Motor neuron (in vitro differentiated cells): ENCODE results near the gene EIF4A3. TPM values are rescaled to one million over a fixed set of nuclear protein-coding genes. Genes with fewer than 3 reads are reported as not detected.

Experiments
- ATAC-seq, 8 experiments: fragments of 200-7000 bp; cut with Tn5 transposase; replicated peaks in 6 of 8; 2 replicates each; pipeline ENCODE4 v1.8.0; 2021; ENCODE audit warnings: mild to moderate bottlenecking in 8 of 8, moderate library complexity in 8 of 8
- H3K27ac ChIP-seq, 2 donors: fragments of 250-450 bp; sonication (Bioruptor Pico); 2 replicates each; pipeline ENCODE4 v1.9.0; 2021; ENCODE audit warnings: antibody characterized with exemption in 2 of 2, mild to moderate bottlenecking in 2 of 2, moderate library complexity in 1 of 2
- H3K4me1 ChIP-seq, 2 donors: fragments of 250-450 bp; sonication (Bioruptor Pico); replicated peaks in 1 of 2; 2 replicates each; pipeline ENCODE4 v1.6.1; 2021; ENCODE audit warnings: antibody characterized with exemption in 2 of 2, mild to moderate bottlenecking in 2 of 2, moderate library complexity in 1 of 2
- H3K4me3 ChIP-seq, 5 donors: fragments of 250-450 bp; sonication (Bioruptor Pico); 2 replicates each; pipeline ENCODE4 v1.9.0; 2021; ENCODE audit warnings: antibody characterized with exemption in 5 of 5, mild to moderate bottlenecking in 5 of 5, moderate library complexity in 4 of 5
- WGBS, 10 experiments: fragments of 450-650 bp; shearing (Covaris generic); methylation state at CpG; one replicate each; pipeline ENCODE4 v1.0.0; 2022; 5-methylcytosine and 5-hydroxymethylcytosine counted together
- in situ Hi-C, 9 experiments: fragments of 400-800 bp; cut with MboI; loops; one replicate each; pipeline ENCODE4 v1.15.0; 2021; ENCODE audit warnings: low sequenced_read_pairs in 9 of 9, low pct_unique_long_range_greater_than_20kb in 2 of 9; ENCODE audit not compliant: unreplicated experiment in 9 of 9
- total RNA-seq, 8 experiments: library from RNA; unstranded; fragments of 300-600 nt; gene quantifications; 2 replicates each; pipeline versions ENCODE4 v1.2.3 to v1.2.4, GENCODE V29; 2022

EIF4A3 gene
- total RNA-seq, result 100 to 1,000 TPM in 4 of 8 experiments, 10 to 100 TPM in 4; 63.4 to 192 (median 95.1) TPM

DNA sequence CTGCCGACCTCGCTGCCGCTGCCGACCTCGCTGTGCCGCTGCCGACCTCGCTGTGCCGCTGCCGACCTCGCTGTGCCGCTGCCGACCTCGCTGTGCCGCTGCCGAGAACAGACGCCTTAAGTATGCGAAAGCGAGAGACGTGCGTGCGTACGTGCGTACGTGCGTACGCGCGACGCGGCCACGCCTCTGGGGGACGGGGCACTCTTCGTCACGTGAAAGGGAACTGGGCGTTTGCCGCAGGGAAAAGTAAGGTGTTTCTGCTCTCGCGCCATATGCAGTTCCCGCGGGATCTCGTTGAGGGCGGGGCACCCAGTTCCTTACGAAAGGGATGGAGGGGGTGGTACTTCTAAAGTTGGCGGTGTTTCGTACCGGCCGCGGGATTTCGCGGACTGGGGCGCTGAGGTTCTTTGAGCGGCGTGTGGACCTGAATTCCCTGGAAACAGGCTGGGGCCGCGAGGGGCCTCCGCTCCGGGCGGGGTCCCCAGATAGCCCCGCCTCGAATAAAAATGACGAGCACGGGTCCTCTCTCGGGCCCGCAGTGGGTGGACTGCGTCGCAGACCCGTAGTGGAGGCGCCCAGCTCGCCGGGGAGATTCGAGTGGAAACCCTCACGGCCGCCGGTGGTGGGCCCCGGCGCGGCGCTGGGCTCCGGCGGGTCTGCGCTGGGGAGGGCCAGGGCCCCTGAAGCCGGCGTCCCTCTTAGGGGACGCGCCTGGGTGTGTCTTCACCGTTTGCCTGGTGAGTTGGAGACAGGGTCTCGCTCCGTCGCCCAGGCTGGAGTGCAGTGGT lies at the start of gene EIF4A3:
TSS of gene EIF4A3 (minus strand) at position 94 of the 788 bp plus-strand sequence. CDS start 167 bp downstream, outside the sequence.
- ATAC-seq, result peak; percentile 58 to 92 (median 84)
- H3K4me3 ChIP-seq, result peak within 1 kb of the TSS; percentile 73 to 88 (median 75)
- peak within 1 kb of the TSS; percentile 74 to 84 for H3K27ac ChIP-seq
- peaks cover 21% of the 10 kb centered on the region in 2 donors for H3K4me1 ChIP-seq
- 0 to 4% (median 0%) methylated on average over 1 to 12 of the region's 90 CpGs; no CpG with 5 or more reads in 5 of the 10 experiments for WGBS, 10 experiments
- in situ Hi-C loops, result no loop called here

DNA sequence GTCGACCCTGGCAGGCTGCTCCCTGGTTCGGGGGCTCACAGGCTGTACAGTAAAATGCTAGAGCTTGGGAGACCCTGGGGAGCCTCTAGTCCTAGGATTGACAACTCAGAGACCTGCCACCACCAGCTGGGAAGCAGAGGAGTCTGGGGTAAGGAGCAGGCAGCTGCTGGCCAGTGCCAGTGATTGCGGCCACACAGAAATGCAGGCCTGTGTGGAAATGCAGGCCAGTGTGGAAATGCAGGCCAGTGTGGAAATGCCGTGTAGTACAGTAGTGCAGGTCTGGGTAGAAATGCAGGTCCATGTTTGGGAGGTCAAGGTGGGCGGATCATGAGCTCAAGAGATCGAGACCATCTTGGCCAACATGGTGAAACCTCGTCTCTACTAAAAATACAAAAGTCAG lies 49.7 kb upstream of the EIF4A3 start:
- no peak for ATAC-seq
- WGBS, 10 experiments, result 40 to 100% (median 91%) methylated on average over 1 to 7 of the region's 7 CpGs; no CpG with 5 or more reads in 2 of the 10 experiments
- in situ Hi-C loops, result no loop called here

DNA sequence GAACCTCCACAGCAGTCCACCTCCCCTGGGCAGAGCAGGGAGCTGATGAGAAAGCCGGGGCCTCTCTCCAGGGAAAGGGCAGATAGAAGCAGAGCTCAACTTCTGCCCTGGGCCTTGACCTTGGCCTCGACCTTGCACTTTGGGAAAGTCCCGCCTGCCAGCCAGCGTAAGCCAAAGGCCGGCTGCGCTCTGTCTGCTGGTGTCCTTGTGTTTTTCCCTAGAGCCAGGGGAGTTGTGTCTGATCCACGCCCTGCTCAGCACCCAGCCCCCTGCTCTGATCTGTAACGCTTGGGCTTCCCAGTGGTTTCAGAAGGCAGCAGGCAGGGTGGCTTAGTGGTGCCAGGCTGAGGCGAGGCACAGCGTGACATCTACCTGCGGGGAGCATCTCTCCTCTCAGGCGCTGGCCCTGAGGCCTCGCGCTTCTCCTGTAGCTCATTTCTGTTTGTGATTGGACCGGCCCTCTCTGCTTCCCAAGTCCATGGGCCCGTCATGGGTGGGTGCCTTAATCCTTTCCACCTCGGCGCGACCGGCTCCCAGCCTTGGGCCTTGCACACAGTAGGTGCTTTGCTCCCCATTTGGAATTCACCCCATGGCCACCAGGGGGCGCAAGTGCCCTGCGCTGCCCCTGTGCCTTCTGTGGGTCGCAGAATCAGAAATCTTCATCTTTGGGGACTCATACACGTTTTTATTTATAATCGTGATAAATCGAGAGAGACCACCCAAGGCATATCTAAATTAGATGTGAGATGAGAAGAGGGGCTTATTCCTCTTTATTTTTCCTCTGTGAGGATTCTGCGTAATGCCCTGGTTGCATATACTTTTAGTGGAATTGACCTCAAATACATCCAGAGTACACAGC lies 49.0 kb upstream of the EIF4A3 start:
- Histone ChIP-seq H3K4me1 (peaks cover 7 to 11% of the 10 kb centered on the region in 2 donors), H3K4me3 (no peak overlapping the region), H3K27ac (no peak overlapping the region)
- ATAC-seq, result peak in 1 of 8 experiments; percentile 26
- 24 to 100% (median 64%) methylated on average over 1 to 12 of the region's 27 CpGs; no CpG with 5 or more reads in 1 of the 10 experiments for WGBS, 10 experiments
- in situ Hi-C loops, result no loop called here

More for the DNA sequence above, 49.7 kb upstream of the EIF4A3 start:
- peaks cover 7 to 10% of the 10 kb centered on the region in 2 donors for H3K4me1 ChIP-seq
- no peak overlapping the region for H3K4me3 ChIP-seq
- H3K27ac ChIP-seq, result no peak overlapping the region

DNA sequence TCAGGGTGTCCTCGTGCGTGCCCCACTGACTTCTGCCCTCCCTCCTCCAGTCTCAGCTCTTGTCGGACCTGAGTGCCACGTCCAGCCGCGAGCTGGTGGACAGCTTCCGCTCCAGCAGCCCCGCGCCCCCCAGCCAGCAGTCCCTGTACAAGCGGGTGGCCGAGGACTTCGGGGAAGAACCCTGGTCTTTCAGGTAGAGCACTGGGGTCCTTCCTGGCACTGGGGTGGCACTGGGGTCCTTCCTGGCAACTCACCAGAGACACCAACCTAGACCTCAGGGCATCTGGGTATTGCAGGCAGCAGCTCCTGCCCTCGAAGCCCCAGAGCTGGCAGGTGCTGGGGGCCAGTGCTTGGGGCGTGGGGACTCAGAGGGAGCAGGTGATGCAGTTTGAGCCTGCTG lies 48.2 kb upstream of the EIF4A3 start:
- Histone ChIP-seq H3K4me1 (peaks cover 7 to 11% of the 10 kb centered on the region in 2 donors), H3K27ac (no peak overlapping the region), H3K4me3 (no peak overlapping the region)
- WGBS, 10 experiments, result 56 to 100% (median 81%) methylated on average over 1 to 6 of the region's 14 CpGs; no CpG with 5 or more reads in 6 of the 10 experiments
- in situ Hi-C loops, result no loop called here
- no peak for ATAC-seq

DNA sequence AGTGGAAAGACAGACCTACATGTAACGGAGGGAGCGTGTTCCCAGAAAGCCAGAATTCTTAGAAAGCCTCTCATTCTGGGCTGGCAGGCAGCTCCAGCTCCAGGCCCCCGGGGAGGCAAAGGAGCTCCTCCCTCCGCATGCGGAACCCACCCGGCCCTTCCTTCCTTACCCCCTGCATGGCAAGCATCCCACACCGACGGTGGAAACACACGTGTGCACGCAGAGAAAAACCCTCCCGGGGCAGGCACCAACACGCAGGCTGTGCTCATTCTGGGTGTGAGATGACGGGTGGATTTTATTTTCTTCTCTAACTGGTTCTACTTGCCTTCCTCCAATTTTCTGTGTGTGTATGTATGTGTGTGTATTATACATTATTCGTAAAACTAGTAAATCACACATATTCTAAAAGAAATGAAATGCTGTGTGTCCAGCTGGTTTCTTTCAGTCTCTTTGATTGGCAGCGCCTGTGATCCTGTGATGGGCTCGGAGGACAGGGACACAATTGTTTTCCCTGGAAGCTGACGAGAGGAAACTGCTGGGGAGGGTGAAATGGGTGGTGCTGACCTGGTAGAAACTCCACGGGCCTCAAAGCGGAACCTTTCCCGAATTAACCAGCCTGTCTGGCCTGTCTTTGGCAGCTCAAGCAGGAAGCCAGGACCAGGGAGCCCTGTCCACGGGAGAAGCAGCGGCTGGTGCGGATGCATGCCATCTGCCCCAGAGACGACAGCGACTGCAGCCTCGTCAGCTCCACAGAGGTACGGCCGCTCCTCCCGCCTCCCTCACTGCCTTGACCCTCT lies 45.1 kb upstream of the EIF4A3 start:
- in situ Hi-C loops, result no loop called here
- Histone ChIP-seq H3K4me1 (peaks cover 7 to 17% of the 10 kb centered on the region in 2 donors), H3K4me3 (no peak overlapping the region), H3K27ac (no peak overlapping the region)
- ATAC-seq, result peak in 6 of 8 experiments; percentile 15 to 76 (median 62)
- WGBS, 10 experiments, result 20 to 100% (median 60%) methylated on average over 1 to 12 of the region's 29 CpGs; no CpG with 5 or more reads in 2 of the 10 experiments

DNA sequence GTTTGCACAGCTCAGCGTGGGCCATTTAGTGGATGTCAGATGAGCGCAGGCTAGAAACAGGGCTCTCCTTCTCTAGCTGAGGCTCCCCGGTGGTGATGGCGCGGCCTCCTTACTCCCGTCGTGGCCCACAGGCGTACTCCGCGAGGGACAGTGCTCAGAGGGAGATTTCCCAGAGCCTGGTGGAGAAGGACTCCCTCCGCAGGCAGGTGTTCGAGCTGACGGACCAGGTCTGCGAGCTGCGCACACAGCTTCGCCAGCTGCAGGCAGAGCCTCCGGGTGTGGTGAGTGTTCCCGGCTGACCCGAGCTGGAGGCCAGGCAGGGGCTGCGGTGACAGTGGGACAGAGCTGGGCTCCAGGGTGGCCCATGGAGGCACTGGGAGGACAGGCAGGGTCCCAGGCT lies 44.3 kb upstream of the EIF4A3 start:
- peak in 3 of 8 experiments; percentile 15 to 27 (median 25) for ATAC-seq
- no peak overlapping the region for H3K27ac ChIP-seq
- no peak overlapping the region for H3K4me3 ChIP-seq
- WGBS, 10 experiments, result 60% methylated on average over 2 of the region's 20 CpGs; no CpG with 5 or more reads in 8 of the 10 experiments
- peaks cover 7 to 17% of the 10 kb centered on the region in 2 donors for H3K4me1 ChIP-seq
- in situ Hi-C loops, result no loop called here

GRCh38 chr17:80190716-80191115 lies 43.8 kb upstream of the EIF4A3 start:
- Histone ChIP-seq H3K4me1 (peaks cover 7 to 17% of the 10 kb centered on the region in 2 donors), H3K27ac (no peak overlapping the region), H3K4me3 (no peak overlapping the region)
- no peak for ATAC-seq
- WGBS, 10 experiments, result 70 to 100% (median 95%) methylated on average over 1 to 4 of the region's 10 CpGs; no CpG with 5 or more reads in 7 of the 10 experiments
- in situ Hi-C loops, result no loop called here

GRCh38 chr17:80189611-80190010 lies 42.7 kb upstream of the EIF4A3 start:
- Histone ChIP-seq H3K4me1 (peaks cover 9 to 17% of the 10 kb centered on the region in 2 donors), H3K27ac (no peak overlapping the region), H3K4me3 (no peak overlapping the region)
- in situ Hi-C loops, result no loop called here
- WGBS, 10 experiments, result 80 to 94% (median 80%) methylated on average over 2 to 9 of the region's 23 CpGs; no CpG with 5 or more reads in 6 of the 10 experiments
- peak in 2 of 8 experiments; percentile 21 to 33 for ATAC-seq

DNA sequence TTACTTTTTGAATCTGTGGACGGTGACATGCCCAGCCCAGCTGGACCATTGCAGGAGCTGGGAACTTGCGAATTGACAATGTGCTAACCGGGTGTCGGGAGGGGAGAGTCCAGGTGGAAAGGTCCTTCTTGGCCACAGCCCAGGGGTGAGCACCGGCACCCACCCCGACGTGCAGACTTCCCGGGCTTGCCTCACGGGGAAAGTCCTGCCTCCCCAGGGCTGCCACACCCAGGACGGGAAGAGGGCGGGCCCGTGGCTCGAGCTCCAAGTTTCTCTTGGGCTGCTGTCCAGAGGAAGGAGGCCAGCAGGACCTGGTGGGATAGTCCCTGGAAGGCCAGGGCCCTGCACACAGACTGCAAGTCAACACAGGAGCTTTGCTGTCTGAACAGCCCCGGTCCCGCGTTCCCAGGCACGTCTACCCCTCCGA lies 40.6 kb upstream of the EIF4A3 start:
- H3K4me1 ChIP-seq, result peaks cover 12 to 19% of the 10 kb centered on the region in 2 donors
- WGBS, 10 experiments, result 0 to 100% (median 79%) methylated on average over 1 to 9 of the region's 18 CpGs; no CpG with 5 or more reads in 5 of the 10 experiments
- H3K27ac ChIP-seq, result no peak overlapping the region
- in situ Hi-C loops, result no loop called here
- H3K4me3 ChIP-seq, result no peak overlapping the region
- peak in 3 of 8 experiments; percentile 86 to 91 (median 91) for ATAC-seq

GRCh38 chr17:80187090-80187489 lies 40.2 kb upstream of the EIF4A3 start:
- H3K4me3 ChIP-seq, result no peak overlapping the region
- 15 to 100% (median 92%) methylated on average over 1 to 9 of the region's 16 CpGs; no CpG with 5 or more reads in 3 of the 10 experiments for WGBS, 10 experiments
- no peak overlapping the region for H3K27ac ChIP-seq
- in situ Hi-C loops, result no loop called here
- peak in 3 of 8 experiments; percentile 45 to 71 (median 47) for ATAC-seq
- peaks cover 8 to 14% of the 10 kb centered on the region in 2 donors for H3K4me1 ChIP-seq

DNA sequence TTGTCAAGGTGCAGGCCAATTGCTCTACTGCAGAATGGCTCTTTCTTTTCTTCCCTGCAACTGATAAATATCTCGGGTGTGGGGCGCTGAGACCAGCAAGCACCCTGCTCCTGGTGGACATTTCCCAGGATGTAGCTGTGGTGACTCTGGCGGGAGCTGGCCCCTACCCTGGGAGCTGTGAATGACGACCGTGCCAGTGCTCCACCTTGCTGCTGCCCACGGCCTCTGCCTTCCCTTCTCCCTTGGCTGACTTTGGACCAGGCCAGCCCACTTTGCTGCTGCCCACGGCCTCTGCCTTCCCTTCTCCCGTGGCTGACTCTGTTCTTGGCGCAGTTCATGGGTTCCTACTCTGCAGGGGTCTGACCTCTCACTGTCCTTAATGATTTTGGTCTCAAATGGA lies 39.0 kb upstream of the EIF4A3 start:
- 82 to 100% (median 94%) methylated on average over 2 to 7 of the region's 9 CpGs; no CpG with 5 or more reads in 7 of the 10 experiments for WGBS, 10 experiments
- no peak for ATAC-seq
- Histone ChIP-seq H3K4me1 (peaks cover 7 to 9% of the 10 kb centered on the region in 2 donors), H3K27ac (no peak overlapping the region), H3K4me3 (no peak overlapping the region)
- in situ Hi-C loops, result no loop called here

GRCh38 chr17:80184423-80184714 lies 37.4 kb upstream of the EIF4A3 start:
- H3K4me3 ChIP-seq, result no peak overlapping the region
- peaks cover 4 to 7% of the 10 kb centered on the region in 2 donors for H3K4me1 ChIP-seq
- peak in 5 of 8 experiments; percentile 56 to 85 (median 70) for ATAC-seq
- in situ Hi-C loops, result no loop called here
- WGBS, 10 experiments, result 0 to 80% (median 62%) methylated on average over 1 to 4 of the region's 10 CpGs; no CpG with 5 or more reads in 6 of the 10 experiments
- H3K27ac ChIP-seq, result no peak overlapping the region
